Right cardiac atrium (tissue), 5 donors: ENCODE results near the gene GOLT1A. TPM values are rescaled to one million over a fixed set of nuclear protein-coding genes. Genes with fewer than 3 reads are reported as not detected.
"Not testable (repeated sequence)": the region's sequence is repeated elsewhere in the genome, so short reads cannot be mapped to it uniquely, and the experiment has no call there.

ENCODE experiments used
- ATAC-seq, 2 donors: fragments of 200-7000 bp; cut with Tn5 transposase; one replicate each; pipeline versions ENCODE4 v1.8.0 to v1.9.1; 2020; ENCODE audit warnings: moderate library complexity in 2 of 2, mild to moderate bottlenecking in 1 of 2
- DNase-seq, 3 donors: peaks; one replicate each; pipeline ENCODE4 v3.0.0-alpha.2; 2020
- H3K27ac ChIP-seq: one replicate; pipeline ENCODE4 v1.5.1; 2013; ENCODE audit warnings: mild to moderate bottlenecking, low read length, control low read depth, moderate library complexity
- H3K27me3 ChIP-seq: one replicate; pipeline ENCODE4 v1.6.1; 2013; ENCODE audit not compliant: control insufficient read depth, insufficient read depth
- H3K4me1 ChIP-seq: one replicate; pipeline ENCODE4 v1.6.1; 2013; ENCODE audit warnings: low read length; ENCODE audit not compliant: control insufficient read depth, insufficient read depth
- H3K4me3 ChIP-seq: one replicate; pipeline ENCODE4 v1.5.1; 2013; ENCODE audit warnings: low read length, control low read depth
- H3K9me3 ChIP-seq: one replicate; pipeline ENCODE4 v1.6.1; 2013; ENCODE audit warnings: low read length; ENCODE audit not compliant: control insufficient read depth
- WGBS: extraction: QIAGEN DNeasy Blood & Tissue Kit; methylation state at CpG from one replicate; pipeline ENCODE4 v1.1.7; 2013; 5-methylcytosine and 5-hydroxymethylcytosine counted together
- intact Hi-C, 4 donors: fragments of 100-400 bp; cut with DNase I; formaldehyde crosslinking; loops; one replicate each; pipeline versions ENCODE4 v1.11.0 to v1.14.0; 2022 to 2023
- polyA plus RNA-seq: library from polyadenylated mRNA; stranded (reverse); fragments of 200-250 nt; gene quantifications from one replicate; pipeline ENCODE4 v1.2.3, GENCODE V29; 2013
- total RNA-seq, 4 donors: library from RNA; stranded (reverse); fragmentation: NEBNext Ultra II Directional; extraction: Animal tissue kit (Norgen Biotek cat#: 25700); gene quantifications; one replicate each; pipeline ENCODE4 v1.2.1, GENCODE V29; 2021
- donor health status: healthy with polysubstance abuse.
- donor health status: DM: no; HTN: yes; CAD: no.
- donor health status: DM: no; HTN: no; CAD: no.
- donor health status: DM: no; HTN: yes; CAD: no; lungs with severe emphysema.
- donor health status: DM: yes; HTN: yes; CAD: no.

GOLT1A gene
- total and polyA plus RNA-seq, 5 donors, result not detected

DNA sequence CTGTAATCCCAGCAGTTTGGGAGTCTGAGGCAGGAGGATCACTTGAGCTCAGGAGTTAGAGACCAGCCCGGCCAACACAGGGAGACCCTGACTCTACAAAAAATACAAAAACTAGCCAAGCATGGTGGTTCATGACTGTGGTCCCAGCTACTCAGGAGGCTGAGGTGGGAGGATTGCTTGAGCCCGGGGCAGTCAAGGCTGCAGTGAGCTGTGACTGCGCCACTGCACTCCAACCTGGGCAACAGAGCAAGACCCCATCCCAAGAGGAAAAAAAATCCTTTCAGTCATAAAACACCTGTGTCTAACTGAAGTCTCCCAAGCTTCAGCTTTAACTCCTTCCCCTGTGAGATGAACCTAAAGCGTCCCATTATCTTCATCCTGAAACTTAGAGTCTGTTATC lies 33.1 kb upstream of the GOLT1A start:
- Histone ChIP-seq H3K27me3 (no peaks in the 10 kb centered on the region), H3K27ac (no peak overlapping the region), H3K4me3 (no peak overlapping the region), H3K9me3 (no peaks in the 10 kb centered on the region), H3K4me1 (peaks cover 2% of the 10 kb centered on the region)
- ATAC-seq, result no peak
- intact Hi-C loops, result no loop called here
- WGBS, result 92% methylated on average over 4 of the region's 4 CpGs
- no peak for DNase-seq

DNA sequence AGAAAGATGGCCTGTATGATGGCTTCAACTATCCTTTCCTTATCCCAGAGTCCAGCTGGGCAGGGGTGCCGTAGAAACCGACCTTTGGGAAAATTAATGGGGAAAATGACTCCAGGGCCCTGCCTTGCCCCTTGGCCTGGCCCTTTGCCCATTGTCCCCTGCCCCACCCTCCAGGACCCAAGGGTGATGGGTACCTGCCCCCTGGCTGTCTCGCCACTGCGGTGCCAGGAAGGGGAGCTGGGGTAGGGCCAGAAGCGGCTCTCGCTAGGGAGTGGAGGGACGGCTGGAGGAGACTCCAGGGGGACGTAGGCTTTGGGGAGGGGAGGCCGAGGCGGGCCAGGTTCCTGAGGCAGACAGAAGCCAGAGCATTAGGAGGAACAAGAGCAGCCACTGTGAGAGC lies 29.1 kb upstream of the GOLT1A start:
- ATAC-seq, result no peak
- Histone ChIP-seq H3K27me3 (no peaks in the 10 kb centered on the region), H3K9me3 (no peaks in the 10 kb centered on the region), H3K4me3 (no peak overlapping the region), H3K4me1 (no peaks in the 10 kb centered on the region), H3K27ac (no peak overlapping the region)
- DNase-seq, result no peak
- intact Hi-C loops, result no loop called here
- 93% methylated on average over 10 of the region's 10 CpGs for WGBS

DNA sequence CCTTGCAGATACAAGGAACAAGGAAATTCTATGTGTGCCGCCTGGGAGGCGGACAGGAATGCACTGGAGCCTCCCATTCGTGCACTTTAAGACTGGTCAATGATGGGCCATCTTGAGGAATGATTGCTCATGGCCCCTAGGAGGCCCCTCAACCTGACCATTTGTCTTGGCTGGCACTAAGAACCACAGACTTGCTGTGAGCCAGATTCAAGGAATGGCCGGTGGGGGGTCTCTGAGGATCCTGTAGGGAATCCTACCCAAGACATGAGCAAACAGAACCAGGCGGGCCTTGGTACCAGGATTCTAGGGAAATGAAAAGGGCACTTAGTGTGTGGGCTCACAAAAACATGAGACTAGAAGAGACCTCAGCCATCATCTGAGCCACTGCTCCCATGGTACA lies 28.1 kb upstream of the GOLT1A start:
- no peak overlapping the region for H3K27ac ChIP-seq
- DNase-seq, result no peak
- no peaks in the 10 kb centered on the region for H3K27me3 ChIP-seq
- no peaks in the 10 kb centered on the region for H3K9me3 ChIP-seq
- H3K4me1 ChIP-seq, result no peaks in the 10 kb centered on the region
- ATAC-seq, result no peak
- intact Hi-C loops, result no loop called here
- no peak overlapping the region for H3K4me3 ChIP-seq
- 97% methylated on average over 5 of the region's 5 CpGs for WGBS

DNA sequence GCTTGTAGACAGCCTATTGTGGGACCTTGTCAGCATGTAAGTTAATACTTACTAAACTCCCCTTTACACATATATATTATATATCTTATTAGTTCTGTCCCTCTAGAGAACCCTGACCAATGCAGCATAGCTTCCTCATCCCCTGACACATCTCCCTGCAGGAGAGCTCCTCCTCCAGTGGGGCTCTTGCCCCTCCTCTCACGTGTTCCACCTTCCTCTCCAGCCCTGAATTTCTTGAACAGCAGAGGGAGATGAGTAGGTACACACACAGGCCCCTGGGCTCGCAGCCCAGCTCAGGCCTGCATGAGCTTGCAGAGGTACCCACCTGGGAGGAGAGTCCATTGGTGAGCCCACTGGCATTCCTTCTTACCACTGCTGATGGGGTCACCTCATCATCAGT lies 27.3 kb upstream of the GOLT1A start:
- Histone ChIP-seq H3K4me1 (no peaks in the 10 kb centered on the region), H3K27me3 (no peaks in the 10 kb centered on the region), H3K27ac (no peak overlapping the region), H3K4me3 (no peak overlapping the region), H3K9me3 (no peaks in the 10 kb centered on the region)
- ATAC-seq (peak in 1 of 2 donors; percentile 22), DNase-seq (no peak)
- 54% methylated on average over 2 of the region's 2 CpGs for WGBS
- intact Hi-C loops, result no loop called here

DNA sequence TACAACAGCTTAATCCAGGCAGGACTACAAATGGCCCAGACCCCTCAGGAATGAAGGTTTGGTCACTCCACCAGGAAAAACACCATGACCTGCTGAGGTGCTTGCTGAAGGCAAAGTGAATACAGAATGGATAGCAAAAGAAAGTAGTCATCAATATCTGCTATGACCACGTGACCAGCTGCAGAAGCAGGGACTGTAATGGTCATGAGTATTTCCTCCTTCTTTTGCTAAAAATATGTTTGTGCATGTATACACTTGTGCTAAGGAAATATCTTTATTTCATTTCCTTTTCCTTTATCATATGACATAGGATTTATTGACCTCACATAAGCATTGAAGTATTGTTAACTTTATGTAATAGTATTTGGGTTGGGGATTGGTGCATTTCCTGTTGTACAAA lies 26.4 kb upstream of the GOLT1A start:
- 80% methylated on average over 1 of the region's 1 CpG for WGBS
- no peak overlapping the region for H3K27ac ChIP-seq
- ATAC-seq (no peak), DNase-seq (no peak)
- H3K9me3 ChIP-seq, result no peaks in the 10 kb centered on the region
- no peaks in the 10 kb centered on the region for H3K27me3 ChIP-seq
- H3K4me3 ChIP-seq, result no peak overlapping the region
- H3K4me1 ChIP-seq, result no peaks in the 10 kb centered on the region
- intact Hi-C loops, result no loop called here

DNA sequence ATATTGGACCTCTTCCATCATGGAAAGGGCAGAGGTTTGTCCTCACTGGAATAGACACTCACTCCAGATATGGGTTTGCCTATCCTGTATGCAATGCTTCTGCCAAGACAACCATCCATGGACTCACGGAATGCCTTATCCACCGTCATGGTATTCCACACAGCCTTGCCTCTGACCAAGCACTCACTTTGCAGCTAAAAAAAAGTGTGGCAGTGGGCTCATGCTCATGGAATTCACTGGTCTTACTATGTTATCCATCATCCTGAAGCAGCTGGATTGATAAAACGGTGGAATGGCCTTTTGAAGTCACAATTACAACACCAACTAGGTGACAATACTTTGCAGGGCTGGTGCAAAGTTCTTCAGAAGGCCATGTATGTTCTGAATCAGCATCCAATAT lies 25.6 kb upstream of the GOLT1A start:
- H3K27me3 ChIP-seq, intact Hi-C loops, H3K9me3 ChIP-seq, H3K4me1 ChIP-seq, ATAC-seq, H3K4me3 ChIP-seq, DNase-seq, H3K27ac ChIP-seq: not testable (repeated sequence)
- WGBS, result 81% methylated on average over 3 of the region's 3 CpGs

DNA sequence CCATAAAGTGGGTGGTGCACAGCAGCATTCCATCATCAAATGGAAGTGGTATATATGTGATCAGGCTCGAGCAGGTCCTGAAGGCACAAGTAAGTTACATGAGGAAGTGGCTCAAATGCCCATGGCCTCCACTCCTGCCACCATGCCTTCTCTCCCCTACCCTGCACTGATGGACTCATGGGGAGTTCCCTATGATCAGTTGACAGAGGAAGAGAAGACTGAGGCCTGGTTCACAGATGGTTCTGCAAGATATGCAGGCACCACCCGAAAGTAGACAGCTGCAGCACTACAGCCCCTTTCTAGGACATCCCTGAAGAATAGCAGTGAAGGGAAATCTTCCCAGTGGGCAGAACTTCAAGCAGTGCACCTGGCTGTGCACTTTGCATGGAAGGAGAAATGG lies 24.7 kb upstream of the GOLT1A start:
- ATAC-seq, H3K4me3 ChIP-seq, H3K27ac ChIP-seq, intact Hi-C loops, DNase-seq, H3K4me1 ChIP-seq, H3K27me3 ChIP-seq, H3K9me3 ChIP-seq: not testable (repeated sequence)
- WGBS, result 93% methylated on average over 2 of the region's 2 CpGs

DNA sequence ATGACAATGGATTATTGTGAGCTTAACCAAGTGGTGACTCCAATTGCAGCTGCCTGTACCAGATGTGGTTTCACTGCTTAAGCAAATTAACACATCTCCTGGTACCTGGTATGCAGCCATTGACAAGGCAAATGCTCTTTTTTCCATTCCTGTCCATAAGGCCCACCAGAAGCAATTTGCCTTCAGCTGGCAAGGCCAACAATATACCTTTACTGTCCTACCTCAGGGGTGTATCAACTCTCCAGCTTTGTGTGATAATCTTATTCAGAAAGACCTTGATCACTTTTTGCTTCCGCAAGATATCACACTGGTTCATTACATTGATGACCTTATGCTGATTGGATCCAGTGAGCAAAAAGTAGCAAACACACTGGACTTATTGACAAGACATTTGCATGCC lies 23.7 kb upstream of the GOLT1A start:
- intact Hi-C loops, H3K4me1 ChIP-seq, DNase-seq, H3K4me3 ChIP-seq, H3K27me3 ChIP-seq, H3K27ac ChIP-seq, ATAC-seq, H3K9me3 ChIP-seq: not testable (repeated sequence)
- 99% methylated on average over 1 of the region's 1 CpG for WGBS

DNA sequence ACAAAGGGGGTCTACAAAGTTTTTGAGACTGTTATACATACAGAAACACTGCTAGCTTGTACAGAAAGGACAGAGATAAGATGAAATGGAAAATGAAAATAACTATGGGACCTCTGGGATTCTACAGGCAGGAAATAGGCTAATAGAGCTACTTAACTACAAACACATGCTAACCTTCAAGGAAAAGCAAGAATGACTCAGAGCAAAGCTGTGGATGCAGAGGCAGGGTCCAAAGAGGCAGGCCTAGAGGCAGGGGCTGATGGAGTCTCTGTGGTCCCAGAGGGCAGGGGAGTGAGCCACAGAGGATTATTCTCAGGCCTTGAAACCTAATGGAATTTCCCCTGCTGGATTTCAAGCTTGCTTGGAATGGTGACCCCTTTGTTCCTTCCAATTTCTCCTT lies 18.7 kb upstream of the GOLT1A start:
- DNase-seq, result no peak

DNA sequence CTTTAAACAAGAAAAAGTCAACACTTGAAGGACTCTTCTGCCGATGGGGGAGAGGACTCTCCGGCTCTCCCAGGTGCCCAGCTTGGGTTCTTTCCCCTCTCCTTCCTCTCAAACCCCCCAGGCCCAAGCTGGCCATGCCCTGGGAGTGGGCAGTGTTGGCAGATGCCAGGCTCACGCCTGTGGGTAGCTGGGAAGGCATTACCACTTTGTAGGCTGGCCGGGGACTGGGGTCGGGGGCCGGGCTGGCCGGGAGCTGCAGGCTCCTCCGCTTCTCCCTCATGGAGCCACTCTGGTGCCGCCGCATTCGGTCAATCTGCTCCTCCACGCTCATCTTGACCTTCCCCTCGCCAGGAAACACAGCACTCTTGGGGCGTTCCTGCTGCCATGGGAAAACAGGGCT lies 16.4 kb upstream of the GOLT1A start:
- no peak overlapping the region for H3K27ac ChIP-seq
- H3K4me3 ChIP-seq, result no peak overlapping the region
- ATAC-seq (no peak), DNase-seq (no peak)
- intact Hi-C loops, result no loop called here
- 95% methylated on average over 14 of the region's 14 CpGs for WGBS
- no peaks in the 10 kb centered on the region for H3K27me3 ChIP-seq
- H3K4me1 ChIP-seq, result no peaks in the 10 kb centered on the region
- no peaks in the 10 kb centered on the region for H3K9me3 ChIP-seq

More for the DNA sequence above, 18.7 kb upstream of the GOLT1A start:
- no peaks in the 10 kb centered on the region for H3K9me3 ChIP-seq
- ATAC-seq, result no peak
- H3K4me1 ChIP-seq, result no peaks in the 10 kb centered on the region
- no peak overlapping the region for H3K27ac ChIP-seq
- intact Hi-C loops, result no loop called here
- no peak overlapping the region for H3K4me3 ChIP-seq
- no peaks in the 10 kb centered on the region for H3K27me3 ChIP-seq

DNA sequence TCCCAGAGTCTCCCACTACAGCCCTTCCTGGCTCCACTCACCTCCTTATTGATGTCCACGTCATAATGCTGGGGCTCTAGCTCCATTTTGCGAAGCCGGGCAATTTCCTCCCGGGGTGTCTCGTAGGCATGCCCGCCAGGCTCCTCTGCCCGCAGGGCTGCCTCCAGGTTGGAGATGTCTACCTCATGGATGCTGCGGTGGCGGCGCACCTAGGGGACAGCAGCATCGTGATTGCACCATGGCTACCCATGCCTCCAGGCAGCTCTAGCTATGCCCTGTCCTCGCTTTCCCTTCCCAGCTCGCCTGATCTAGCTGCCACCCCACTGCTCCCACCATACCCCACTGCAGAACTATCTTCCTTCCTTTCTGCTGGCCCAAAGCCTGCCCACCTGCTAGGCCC lies 15.1 kb upstream of the GOLT1A start:
- Histone ChIP-seq H3K27ac (no peak overlapping the region), H3K27me3 (no peaks in the 10 kb centered on the region), H3K4me3 (no peak overlapping the region), H3K9me3 (no peaks in the 10 kb centered on the region), H3K4me1 (no peaks in the 10 kb centered on the region)
- 97% methylated on average over 13 of the region's 13 CpGs for WGBS
- intact Hi-C loops, result no loop called here
- ATAC-seq (no peak), DNase-seq (no peak)

DNA sequence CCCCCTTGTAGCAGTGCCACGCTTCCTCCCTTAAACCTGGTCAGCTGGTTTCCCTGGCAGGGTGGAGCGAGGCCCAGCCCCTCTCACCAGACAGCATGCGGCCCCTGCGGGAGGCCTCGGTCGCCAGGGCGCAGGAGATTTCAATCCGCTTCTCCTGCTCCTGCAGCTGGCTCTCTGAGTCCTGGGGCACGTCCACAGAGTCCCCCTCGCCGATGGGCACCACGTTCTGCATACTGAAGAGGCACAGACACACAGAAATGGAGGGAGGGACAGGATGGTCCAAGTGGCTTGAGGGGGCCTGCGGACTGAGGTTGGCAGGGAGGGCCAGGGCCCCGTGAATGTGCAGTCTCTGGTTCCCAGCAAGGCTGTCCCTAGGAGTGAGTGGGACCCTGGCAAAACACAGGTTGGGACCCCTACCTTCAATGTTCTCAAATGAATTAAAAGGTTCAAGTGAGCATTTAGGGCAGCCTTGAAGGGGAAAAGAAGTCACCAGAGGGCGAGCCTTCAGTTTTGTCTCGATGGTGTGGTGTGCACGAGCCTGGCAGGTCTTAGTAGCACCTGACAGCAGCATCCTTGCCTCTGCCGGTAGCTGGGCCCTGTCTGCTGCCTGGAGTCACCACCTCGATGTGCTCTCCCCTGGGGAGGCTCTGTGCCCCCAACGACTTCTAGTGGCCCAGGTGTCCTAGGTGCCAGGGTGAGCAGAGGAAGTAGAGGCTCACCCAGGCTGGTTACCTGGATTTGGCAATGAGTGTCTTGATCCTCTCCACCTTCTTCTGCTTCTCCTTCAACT lies 14.4 kb upstream of the GOLT1A start:
- no peak overlapping the region for H3K4me3 ChIP-seq
- 85% methylated on average over 20 of the region's 20 CpGs for WGBS
- intact Hi-C loops, result no loop called here
- H3K27me3 ChIP-seq, result no peaks in the 10 kb centered on the region
- no peaks in the 10 kb centered on the region for H3K9me3 ChIP-seq
- no peak overlapping the region for H3K27ac ChIP-seq
- no peak for DNase-seq
- H3K4me1 ChIP-seq, result no peaks in the 10 kb centered on the region
- no peak for ATAC-seq
